GM12874 (cell line): ENCODE measurements around the gene NUBPL.

Experiments
- TF ChIP-seq, protein P1 (sequence below): IDR thresholded peaks from 2 replicates; pipeline ENCODE4 v1.5.1; 2011; ENCODE audit warnings: low read depth, mild to moderate bottlenecking, control low read depth, low read length, moderate library complexity; ENCODE audit not compliant: insufficient read depth

Gene NUBPL

DNA sequence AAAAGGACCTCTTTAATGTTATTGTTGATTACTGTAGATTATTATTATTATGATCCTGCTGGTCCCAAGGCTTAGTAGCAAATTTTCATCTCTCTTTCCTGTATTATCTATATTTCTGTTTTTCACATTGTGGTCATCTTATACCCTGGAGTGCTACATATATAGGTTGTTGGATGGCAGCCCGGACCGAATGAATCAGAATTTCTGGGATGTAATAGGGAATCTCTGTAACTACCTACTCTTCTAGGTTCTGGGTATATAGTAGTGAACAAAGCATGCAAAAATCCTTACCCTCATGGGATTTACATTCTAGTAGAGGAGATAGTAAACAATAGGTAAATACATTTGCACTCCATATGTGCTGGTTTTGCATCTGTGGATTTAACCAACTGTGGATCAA, 31.4 kb downstream of the NUBPL start:
- TF ChIP-seq, protein P1, sequence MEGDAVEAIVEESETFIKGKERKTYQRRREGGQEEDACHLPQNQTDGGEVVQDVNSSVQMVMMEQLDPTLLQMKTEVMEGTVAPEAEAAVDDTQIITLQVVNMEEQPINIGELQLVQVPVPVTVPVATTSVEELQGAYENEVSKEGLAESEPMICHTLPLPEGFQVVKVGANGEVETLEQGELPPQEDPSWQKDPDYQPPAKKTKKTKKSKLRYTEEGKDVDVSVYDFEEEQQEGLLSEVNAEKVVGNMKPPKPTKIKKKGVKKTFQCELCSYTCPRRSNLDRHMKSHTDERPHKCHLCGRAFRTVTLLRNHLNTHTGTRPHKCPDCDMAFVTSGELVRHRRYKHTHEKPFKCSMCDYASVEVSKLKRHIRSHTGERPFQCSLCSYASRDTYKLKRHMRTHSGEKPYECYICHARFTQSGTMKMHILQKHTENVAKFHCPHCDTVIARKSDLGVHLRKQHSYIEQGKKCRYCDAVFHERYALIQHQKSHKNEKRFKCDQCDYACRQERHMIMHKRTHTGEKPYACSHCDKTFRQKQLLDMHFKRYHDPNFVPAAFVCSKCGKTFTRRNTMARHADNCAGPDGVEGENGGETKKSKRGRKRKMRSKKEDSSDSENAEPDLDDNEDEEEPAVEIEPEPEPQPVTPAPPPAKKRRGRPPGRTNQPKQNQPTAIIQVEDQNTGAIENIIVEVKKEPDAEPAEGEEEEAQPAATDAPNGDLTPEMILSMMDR, result no peak

DNA sequence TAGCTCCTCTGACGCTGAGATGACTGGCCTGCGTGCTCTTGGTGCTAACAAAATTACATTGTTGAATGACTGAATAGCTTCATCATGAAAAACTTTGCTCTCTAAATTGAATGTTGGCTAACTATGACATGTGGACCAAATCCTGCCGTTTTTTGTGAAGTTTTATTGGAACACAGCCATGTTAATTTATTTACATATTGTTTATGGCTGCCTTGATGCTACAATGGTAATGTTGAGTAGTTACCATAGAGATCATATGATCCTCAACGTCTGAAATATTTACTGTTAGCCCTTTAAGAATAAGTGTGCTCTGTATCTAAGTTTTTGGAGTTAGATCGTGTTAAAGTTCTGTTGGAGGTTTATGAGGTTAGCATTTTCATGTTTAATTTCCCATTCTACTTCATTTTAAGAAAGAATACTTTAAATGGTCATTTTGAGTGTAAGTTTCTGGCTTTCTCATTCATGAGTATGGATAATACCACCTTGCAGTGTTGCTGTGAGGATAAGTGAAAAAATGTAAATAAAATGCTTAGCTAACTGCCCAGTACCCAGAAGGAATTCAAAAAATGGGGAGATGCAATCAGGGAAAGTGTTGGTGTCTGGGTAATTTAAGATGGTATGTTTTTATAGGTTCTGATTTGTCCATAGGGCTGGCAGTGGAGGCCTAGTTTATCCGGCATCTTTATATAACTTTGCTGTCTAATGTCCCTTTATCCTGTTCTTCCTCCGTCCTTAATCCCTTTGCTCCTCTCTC, 35.3 kb downstream of the NUBPL start:
- TF ChIP-seq, protein P1, result no peak

DNA sequence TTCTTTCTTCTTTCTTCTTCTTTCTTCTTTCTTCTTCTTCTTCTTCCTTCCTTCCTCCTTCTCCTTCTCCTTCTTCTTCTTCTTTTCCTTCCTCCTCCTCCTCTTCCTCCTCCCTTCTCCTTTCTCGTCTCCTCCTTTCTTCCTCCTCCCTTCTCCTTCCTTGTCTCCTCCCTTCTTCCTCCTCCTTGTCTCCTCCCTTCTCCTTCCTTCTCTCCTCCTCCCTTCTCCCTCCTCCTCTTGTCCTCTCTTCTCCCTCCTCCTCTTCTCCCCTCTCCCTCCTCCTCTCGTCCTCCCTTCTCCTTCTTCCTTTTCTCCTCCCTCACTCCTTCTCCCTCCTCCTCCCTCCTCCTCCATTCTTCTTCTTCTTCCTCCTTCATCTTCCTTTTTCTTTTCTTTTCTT, 44.5 kb downstream of the NUBPL start:
- TF ChIP-seq, protein P1, result no peak

DNA sequence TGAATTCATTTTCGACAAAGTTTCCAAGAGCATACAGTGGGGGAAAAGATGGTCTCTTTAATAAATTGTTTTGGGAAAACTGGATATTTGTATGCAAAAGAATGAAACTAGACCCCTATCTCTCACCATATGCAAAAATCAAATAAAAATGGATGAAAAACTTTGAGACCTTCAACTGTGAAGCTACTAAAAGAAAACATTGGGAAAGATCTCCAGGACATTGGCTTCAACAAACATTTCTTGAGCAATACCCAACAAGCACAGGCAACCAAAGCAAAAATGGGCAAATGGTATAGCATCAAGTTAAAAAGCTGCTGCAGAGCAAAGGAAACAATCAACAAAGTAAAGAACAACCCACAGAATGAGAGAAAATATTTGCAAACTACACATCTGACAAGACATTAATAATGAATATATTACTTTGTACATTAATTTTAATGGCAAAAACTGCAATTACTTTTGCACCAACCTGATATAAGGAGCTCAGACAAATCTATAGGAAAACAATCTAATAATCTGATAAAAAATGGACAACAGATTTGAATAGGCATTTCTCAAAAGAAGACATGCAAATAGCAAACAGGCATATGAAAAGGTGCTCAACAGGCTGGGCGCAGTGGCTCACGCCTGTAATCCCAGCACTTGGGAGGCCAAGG, 50.7 kb downstream of the NUBPL start:
- TF ChIP-seq, protein P1, result no peak

DNA sequence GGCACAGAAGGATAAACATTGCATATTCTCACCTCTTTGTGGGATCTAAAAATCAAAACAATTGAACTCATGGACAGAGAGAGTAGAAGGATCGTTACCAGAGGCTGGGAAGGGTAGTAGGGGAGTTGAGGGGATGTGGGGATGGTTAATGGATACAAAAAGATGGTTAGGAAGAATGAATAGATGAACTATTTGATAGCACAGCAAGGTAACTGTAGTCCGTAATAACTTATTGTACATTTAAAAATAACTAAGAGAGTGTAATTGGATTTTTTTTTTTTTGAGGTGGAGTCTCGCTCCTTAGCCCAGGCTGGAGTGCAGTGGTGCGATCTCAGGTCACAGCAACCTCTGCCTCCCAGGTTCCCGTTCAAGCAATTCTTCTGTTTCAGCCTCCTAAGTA, 52.0 kb downstream of the NUBPL start:
- TF ChIP-seq, protein P1, result no peak

DNA sequence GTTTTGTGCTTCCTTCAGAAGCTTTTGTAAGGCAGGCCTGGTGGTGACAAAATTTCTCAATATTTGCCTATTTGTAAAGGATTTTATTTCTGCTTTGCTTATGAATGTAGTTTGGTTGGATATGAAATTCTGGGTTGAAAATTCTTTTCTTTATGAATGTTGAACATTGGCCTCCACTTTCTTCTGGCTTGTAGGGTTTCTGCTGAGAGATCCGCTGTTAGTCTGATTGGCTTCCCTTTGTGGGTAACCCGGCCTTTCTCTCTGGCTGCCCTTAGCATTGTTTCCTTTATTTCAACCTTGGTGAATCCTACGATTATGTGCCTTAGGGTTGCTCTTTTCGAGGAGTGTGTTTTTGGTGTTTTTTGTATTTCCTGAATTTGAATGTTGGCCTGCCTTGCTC, 58.2 kb downstream of the NUBPL start:
- TF ChIP-seq, protein P1, result no peak

DNA sequence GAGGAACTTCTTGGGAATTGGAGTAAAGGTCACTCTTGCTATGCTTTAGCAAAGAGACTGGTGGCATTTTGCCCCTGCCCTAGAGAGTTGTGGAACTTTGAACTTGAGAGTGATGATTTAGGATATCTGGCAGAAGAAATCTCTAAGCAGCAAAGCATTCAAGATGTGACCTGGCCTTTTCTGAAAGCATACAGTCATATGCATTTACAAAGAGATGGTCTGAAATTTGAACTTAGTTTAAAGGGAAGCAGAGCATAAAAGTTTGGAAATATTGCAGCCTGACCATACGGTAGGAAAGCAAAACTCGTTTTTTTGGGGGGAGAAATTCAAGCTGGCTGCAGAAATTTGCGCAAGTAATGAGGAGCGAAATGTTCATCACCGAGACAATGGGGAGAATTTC, 60.9 kb downstream of the NUBPL start:
- TF ChIP-seq, protein P1, result no peak
